A172 (cell line): ENCODE measurements around the gene RXRB. TPM values are rescaled to one million over a fixed set of nuclear protein-coding genes. Genes with fewer than 3 reads are reported as not detected.
A peak's percentile ranks its signal among the peaks of the same experiment; 100 is the strongest.

Experiments
- DNase-seq: peaks from one replicate; pipeline ENCODE4 v3.0.0-alpha.2; 2015; ENCODE audit warnings: low spot score
- total RNA-seq: library from RNA; depleted of rRNA; stranded (reverse); fragments of >200 nt; shearing (Covaris generic); gene quantifications from 2 replicates; pipeline ENCODE4 v1.2.3, GENCODE V29; 2014

The RXRB gene
- total RNA-seq, 1 experiment from 2014 or later: 14.1 TPM

- DNase-seq: peak; percentile 62
Measured at GRCh38 chr6:33197431-33198048, 2.9 kb downstream of the RXRB start.

- no peak for DNase-seq
Measured at GRCh38 chr6:33195304-33196165, 4.9 kb downstream of the RXRB start.

DNA sequence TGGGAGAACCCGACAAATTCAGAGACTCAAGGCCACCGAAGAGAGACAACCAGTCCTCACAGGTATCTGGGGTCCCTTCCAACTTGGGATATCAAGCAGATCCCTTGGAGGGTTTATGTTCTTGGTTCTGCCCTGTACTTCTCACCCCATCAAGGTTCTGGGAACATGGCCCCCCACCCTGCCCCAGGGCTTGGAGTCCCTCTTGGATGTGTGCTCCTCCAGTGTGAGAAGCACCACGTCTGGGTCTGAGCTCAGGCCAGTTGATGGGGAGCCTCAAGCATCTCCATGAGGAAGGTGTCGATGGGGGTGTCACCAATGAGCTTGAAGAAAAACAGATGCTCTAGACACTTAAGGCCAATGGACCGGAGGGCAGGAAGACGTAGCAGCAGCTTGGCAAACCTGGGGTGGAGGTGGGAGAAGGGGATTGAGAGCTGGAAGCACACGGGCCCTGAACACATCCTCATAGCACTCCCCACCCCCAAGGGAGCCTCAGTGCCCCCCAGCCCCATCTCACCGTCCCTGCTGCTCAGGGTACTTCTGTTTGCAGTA, 6.0 kb downstream of the RXRB start:
- DNase-seq: no peak

GRCh38 chr6:33193619-33194018, 6.8 kb downstream of the RXRB start:
- no peak for DNase-seq

- no peak for DNase-seq
Measured at GRCh38 chr6:33192671-33193602, 7.5 kb downstream of the RXRB start.

DNA sequence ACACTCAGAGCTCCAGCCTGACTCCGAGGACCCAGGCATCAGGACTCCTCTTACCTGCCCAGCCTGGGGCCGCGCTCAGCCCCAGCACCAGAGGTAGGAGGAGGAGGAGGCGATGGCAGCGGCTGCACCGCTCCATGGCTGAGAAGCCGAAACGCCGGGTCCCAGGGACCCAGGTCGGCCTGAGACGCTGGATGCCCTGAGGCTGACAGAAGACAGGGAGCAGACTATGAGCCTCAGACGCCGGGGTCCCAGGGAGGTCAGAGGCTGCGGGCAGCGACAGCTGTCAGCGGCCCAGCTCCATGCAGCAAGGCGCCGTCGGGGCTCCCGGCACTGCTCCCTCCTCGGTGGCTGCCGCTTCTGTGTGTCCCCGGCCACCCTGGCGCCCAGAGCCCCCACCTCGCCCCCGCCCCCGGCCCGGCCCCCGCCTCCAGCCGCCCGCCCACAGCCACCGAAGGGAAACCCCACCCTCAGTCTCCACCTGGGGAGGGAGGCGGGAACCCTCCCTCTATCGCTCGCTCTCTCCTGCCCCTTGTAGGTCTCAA, 8.3 kb downstream of the RXRB start, which contains the start of gene COL11A2:
Gene COL11A2, minus strand, starts transcription at position 363 of the 542 bp plus-strand sequence. Its CDS starts 227 bp downstream, at position 136.
- DNase-seq: no peak

DNA sequence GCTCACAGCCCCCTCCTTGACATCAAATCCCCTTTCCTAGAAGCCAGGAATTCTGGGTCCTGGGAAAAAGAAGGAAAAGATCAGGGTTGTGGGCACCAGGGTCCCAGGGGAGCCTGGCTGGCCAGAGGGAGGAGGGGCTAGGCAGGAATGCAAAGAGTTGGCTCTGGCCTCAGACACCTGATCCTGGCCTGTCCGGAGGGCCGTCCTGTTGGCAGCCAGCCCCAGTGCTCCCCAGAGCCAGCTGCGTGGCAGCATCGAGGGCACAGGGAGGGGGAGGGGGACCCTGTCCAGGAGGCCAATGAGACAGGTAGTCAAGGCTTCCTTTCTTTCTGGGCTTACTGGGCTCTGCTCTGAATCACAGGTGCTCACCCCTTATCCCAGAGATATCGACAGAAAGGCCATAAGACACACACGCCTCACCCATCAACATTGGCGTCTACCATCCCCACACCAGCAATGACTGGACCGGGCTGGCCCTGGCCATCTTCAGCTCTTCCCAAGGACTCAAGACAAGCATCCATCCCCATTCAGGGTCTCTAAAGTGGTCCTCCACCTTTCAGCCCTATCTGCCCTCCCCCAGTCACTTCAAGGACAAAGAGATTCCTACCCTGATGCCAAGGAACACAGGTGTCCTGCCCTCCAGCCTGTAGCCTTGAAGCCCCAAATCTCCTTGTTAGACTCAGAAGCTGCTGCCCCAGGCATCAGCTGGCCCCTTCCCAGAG, 8.9 kb downstream of the RXRB start:
- DNase-seq: no peak

GRCh38 chr6:33190504-33191107, 9.9 kb downstream of the RXRB start:
- DNase-seq: no peak

DNA sequence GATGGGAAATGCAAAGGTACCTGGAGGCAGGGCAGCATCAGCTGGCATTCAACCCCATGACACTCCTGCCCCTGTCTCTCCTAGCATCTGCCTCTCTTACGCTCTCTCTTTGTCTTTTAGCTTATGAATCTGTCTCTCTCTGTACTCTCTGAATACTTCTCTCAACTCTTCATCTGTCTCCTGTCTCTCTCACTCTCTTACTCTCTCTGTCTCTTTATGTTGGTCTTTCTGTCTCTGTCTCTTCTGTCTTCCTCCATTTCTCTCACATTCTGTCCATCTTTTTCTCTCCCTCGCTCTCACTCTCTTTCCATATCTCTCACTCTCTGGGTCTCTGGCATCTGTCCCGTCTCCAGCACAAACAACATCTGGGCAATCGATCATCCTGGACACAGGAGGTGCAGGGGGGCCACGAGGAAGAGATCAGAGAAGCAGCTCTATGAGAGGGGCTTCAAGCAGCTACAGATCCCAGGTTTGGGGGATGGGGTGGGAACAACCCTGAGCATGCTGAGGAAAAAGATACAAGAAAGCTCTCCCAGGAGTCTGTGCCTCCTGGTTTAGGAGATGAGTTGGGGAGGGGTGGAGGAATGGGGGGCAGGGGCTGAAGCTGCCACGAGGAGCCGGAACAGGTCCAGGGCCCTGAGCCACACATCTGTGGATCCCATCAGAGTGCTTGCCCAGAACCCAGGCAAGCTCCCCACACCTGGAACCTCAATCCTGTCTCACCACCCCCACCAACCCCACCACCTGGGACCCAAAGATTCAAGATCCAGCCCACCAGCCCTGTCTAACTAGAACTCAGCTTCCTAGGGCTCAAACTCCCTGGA, 10.6 kb downstream of the RXRB start:
- no peak for DNase-seq

DNA sequence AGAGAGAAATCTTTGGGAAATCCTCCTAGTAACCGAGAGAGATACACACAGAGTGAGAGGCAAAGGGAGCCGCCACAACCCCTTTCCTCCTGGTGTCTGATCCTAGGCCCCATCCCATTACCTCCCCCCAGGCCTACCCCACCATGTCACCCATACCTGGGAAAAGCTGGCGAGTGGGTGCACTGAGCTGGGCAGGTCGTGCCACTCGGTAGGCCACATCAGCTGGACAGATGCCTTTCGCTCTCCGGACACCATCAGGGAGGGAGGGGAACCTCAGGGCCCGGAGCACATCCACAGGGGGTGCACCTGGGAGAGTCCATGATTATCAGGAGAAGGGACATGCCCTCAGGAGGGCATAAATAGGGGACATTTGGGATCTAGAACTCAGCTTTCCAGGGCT, 11.3 kb downstream of the RXRB start:
- no peak for DNase-seq

GRCh38 chr6:33187809-33188208, 12.7 kb downstream of the RXRB start:
- DNase-seq: no peak

DNA sequence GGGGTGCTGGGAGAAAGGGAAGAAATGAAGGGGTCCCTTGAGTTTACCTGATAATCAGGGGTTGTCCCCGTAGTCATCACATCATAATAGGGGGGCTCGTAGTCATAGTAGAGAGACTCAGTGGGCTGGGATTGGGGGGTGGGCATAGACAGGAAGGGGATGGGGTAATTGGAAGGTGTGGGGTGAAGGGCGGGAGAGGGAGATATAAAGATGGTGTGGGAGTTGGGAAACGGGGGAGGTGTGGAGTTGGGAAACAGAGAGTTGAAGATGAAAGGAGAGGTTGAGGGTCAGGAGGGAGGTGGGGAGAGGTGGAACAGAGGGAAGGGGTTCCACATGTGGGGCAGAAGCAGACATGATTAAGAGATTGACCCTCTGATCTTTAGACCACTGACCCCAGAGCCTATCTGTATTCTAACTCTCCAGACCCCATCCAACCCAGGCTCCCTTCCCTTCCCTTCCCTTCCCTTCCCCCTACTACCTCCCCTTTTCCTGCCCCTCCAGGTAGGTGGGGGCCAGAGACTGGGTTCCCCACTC, 14.7 kb downstream of the RXRB start:
- DNase-seq: no peak

DNA sequence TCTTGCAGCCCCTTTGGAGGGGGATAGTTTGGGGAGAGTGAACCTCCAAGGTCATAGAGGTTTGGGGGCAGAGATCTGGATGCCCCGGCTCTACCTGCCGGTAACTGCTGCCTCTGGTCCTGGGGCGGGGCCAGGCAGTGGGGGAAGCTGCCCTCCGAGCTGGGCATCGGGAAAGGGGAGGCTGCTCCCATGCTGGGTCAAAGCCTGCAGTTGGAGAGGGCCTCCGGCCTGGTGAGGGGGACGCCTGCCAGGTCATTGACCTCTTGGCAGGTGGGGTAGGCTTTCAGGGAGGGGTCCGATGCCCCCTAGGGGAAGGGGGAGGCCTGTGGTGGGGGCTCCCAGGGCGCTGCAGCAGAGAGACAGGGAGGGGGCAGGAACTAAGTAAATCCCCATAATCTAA, 15.3 kb downstream of the RXRB start:
- DNase-seq: no peak

- DNase-seq: no peak
Measured at GRCh38 chr6:33183071-33183683, 17.3 kb downstream of the RXRB start.

DNA sequence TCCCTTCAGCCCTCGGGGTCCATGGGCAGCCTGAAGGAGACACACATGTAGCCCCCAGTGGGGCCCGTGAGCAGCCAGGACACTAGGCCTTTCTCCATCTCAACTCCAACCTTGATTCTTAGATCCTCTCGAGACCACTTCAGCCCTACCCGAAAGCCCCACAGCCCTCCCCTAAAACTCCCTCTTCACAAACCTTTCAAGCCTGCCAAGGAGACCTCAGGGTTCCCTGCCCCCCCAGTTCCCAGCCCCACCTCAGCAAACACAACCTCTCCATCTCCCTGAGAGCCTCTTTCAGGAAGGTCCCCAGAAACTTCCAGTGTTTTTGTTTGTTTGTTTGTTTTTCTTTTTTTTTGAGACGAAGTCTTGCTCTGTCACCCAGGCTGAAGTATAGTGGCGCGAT, 19.3 kb downstream of the RXRB start:
- DNase-seq: no peak

DNA sequence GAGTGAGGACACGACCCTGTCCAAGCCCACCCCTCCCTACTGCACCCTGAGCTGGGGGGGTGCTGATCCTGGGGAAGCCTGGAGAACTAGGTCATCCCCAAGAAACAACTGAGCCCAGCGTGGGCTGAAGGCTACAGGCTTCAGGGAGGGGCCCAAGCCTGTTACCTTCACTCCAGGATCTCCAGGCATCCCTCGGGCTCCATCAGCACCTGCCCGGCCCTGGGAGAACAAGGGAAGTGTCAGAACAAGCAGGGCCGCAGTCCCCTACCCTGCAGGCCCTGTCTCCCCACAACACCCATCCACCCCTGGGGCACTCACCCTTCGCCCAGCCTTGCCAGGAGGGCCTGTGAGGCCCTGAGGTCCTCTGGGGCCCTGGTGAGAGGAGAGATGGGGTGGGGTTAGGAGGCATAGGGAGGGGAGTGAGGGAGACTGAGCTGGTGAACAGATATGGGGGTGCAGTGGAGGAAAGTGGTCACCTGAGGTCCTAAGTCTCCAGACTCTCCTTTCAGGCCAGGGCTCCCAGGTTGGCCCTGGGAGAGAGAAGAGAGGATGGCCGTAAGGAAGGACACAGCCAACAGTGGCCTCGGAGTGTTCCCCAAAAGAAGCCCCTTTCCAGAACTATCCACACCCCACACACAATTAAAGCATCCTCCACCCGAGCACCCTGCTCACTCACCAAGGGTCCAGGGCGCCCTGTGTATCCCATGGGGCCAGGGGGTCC, 21.6 kb downstream of the RXRB start:
- DNase-seq: no peak

DNA sequence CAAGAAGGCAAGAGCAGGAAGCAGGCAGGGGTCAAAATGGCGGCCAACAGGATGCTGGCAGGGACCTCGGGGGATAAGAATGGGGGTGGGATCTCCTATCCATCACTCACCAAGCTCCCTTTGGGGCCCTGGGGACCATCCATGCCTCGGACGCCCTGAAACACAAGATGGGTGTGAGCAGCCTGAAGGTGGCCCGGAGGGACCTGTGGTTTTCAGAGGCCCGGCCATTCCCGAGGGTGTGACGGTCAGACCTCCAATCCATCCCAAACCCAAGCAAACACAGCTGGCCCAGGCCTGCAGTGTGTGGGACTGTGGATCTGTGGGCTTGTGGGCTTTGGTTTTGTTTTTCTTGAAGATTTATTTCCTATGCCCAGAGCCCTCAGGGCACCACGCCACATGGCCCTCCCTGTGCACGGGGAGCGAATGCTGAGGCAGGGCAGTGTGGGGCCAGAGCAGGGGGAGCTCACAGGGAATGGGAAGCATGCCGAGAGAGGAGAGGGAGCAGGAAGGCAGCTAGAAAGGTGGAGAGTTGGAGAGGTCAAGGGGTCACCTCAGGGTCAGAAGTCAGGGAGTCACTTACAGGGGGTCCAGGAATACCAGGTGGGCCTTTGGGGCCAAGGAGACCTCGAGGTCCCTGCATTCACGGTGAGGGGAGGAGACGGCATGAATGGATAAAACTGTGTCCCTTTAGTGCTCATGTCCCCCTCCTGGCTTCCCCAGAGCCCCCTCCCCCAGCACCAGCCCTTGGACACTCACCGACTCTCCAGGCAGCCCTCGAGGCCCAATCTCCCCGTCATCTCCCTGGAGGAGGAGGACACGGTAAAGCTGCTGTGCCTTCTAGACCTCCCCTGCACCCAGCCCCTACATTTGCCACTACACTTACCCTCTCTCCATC, 22.7 kb downstream of the RXRB start:
- no peak for DNase-seq
